Activated CD4-positive, CD25-positive, alpha-beta regulatory T cell (primary cell): ENCODE data around the gene EDDM13.
"Not testable (repeated sequence)": the region's sequence is repeated elsewhere in the genome, so short reads cannot be mapped to it uniquely, and the experiment has no call there.

ENCODE experiments used
- DNase-seq, 4 experiments: peaks; one replicate each; lab custom pipeline; 2025; lab: John Stamatoyannopoulos, UW

The EDDM13 gene

GRCh38 chr19:56295531-56296455 is 23.2 kb downstream of the EDDM13 start:
- no peak for DNase-seq

DNA sequence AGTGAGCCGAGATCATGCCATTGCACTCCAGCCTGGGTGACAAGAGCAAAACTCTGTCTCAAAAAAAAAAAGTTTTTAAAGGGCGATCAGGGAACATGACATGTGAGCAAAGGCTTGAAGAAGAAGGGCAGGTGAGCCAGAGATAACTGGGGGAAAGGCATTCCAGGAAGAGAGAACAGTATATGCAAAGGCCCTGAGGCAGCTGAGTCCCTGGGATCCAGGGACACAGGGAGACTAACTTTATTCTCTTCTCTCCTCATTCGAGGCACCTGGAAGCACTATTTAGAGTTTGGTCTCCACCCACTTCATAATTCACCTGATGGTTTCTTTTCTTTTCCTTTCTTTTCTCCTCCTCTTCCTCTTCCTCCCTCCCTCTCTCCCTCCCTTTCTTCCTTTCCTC is 24.5 kb downstream of the EDDM13 start:
- DNase-seq = no peak

- DNase-seq = no peak
Measured at GRCh38 chr19:56299688-56300087, 27.1 kb downstream of the EDDM13 start.

- DNase-seq = no peak
Measured at GRCh38 chr19:56301155-56301554, 28.6 kb downstream of the EDDM13 start.

GRCh38 chr19:56301886-56302620 is 29.5 kb downstream of the EDDM13 start:
- no peak for DNase-seq

GRCh38 chr19:56304243-56304642 is 31.7 kb downstream of the EDDM13 start:
- no peak for DNase-seq

- no peak for DNase-seq
Measured at GRCh38 chr19:56306016-56306415, 33.5 kb downstream of the EDDM13 start.

GRCh38 chr19:56307062-56307461 is 34.5 kb downstream of the EDDM13 start:
- DNase-seq = not testable (repeated sequence)

DNA sequence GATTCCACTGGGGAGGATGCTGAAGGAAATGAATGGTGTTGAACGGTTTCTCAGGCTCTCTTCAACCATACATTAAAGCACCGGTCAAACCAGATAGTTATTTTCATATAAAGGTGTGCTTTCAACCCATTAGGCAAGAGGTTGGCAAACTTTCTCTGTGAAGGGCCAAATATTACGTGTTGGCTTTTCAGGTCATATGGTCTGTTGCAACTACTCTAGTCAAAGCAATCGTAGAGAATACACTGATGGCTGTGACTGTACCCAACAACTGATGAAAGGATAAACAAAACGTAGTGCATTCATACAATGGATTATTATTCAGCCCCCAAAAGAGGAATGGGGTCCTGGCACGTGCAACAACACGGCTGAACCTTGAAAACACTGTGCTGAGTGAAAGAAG is 36.2 kb downstream of the EDDM13 start:
- no peak for DNase-seq

- peak; percentile 11 to 31 (median 23) for DNase-seq
Measured at GRCh38 chr19:56309511-56310185, 37.1 kb downstream of the EDDM13 start.

DNA sequence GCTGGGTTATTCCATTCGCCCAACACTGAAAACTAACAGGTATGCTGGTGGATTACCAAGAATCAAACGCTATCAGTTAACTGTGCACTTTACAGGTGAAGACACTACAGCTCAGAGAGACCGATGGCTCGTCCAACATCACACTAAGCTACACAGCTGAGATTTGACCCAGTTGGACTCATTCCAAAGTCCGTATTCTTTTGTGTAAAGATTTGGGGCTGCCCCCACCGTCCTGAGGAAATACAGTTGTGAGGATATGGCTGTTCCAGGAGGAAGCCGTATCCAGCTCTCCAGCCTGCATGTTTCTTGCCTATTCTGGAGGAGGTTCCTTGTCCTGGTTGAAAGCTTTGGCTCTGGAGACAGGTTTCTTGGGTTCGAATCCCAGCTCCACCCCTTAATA is 37.9 kb downstream of the EDDM13 start:
- no peak for DNase-seq

DNA sequence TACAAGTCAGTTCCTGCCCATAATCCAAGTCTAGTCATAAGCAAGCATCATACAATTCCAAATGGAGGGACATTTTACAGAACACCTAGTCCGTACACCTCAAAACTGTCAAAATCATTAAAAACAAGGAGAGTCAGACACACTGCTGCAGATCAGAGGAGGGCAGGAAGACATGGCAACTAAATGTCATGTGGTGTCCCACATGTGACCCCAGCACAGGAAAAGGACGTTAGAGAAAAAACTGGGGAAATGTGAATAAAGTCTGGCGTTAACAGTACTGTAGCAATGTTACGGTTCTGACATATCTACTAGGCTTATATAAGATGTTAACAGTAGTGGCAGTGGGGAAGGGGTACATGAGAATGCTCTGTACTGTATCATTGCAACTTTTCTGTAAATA is 39.8 kb downstream of the EDDM13 start:
- DNase-seq = no peak

DNA sequence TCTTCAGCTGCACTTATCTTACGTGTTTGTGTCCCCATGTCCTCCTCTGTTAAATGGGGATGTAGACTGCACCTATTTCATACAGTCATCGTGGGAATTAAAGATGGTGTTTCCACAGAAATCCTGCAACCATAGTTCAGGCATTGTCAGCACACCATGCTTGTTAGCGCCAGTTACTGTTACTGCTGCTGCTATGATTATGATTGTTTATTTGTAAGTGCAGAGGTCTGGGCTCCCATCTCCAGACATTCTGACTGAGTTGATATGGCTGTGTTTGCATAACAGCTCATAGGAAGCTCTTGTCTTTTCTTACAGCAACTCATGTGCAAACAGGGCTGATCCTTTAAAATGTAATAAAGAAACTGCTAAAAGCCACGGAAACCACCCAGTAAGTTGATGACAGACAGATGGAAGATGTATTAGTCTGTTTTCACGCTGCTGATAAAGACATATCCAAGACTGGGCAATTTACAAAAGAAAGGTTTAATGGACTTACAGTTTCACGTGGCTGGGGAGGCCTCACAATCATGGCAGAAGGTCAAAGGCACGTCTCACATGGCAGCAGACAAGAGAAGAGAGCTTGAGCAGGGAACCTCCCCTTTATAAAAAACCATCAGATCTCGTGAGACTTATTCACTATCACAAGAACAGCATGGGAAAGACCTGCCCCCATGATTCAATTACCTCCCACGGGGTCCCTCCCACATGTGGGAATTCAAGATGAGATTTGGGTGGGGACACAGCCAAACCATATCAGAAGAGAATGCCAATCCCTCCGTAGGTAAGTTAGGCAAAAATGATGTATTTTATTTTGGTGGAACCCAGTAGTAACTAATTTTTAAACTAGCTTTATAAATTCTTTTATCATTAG is 40.5 kb downstream of the EDDM13 start:
- DNase-seq = no peak

- DNase-seq = no peak
Measured at GRCh38 chr19:56314018-56314380, 41.5 kb downstream of the EDDM13 start.

- DNase-seq = peak; percentile 95 to 99 (median 98)
Measured at GRCh38 chr19:56314381-56315076, 42.0 kb downstream of the EDDM13 start, which contains the start of gene ZSCAN5A. ZSCAN5A (minus strand) TSS chr19:56314839; CDS start chr19:56225046, 89,793 bp downstream.

- peak; percentile 68 to 81 (median 76) for DNase-seq
Measured at GRCh38 chr19:56315077-56315828, 42.7 kb downstream of the EDDM13 start.

GRCh38 chr19:56316728-56317127 is 44.2 kb downstream of the EDDM13 start:
- no peak for DNase-seq

- no peak for DNase-seq
Measured at GRCh38 chr19:56317749-56318148, 45.2 kb downstream of the EDDM13 start.

DNA sequence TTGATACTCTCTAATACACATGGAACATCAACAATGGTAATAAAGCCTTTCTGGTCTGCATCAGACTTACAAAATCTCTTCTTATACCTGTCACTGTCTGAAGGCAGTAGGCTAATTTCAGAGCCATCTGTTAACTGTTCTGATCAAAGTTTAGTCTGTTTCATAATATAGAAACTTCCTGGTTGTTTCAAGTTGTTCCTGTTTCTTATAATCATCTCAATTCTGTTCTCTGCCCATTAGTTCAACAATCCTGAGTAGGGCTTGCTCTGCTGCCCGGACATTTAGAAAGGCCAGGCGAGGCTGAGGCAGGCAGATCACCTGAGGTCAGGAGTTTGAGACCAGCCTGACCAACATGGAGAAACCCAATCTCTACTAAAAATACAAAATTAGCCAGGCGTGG is 47.4 kb downstream of the EDDM13 start:
- DNase-seq = no peak
